GM21367 (cell line): ENCODE data around the gene RALGPS1.

Experiments used
- ATAC-seq: cut with Tn5 transposase; IDR thresholded peaks from one replicate; pipeline ENCODE4 v1.9.1; 2021; ENCODE audit not compliant: unreplicated experiment

Gene RALGPS1

GRCh38 chr9:127050152-127050551 lies 135.6 kb downstream of the RALGPS1 start:
- no peak for ATAC-seq

GRCh38 chr9:127050591-127051001 lies 136.0 kb downstream of the RALGPS1 start:
- no peak for ATAC-seq

GRCh38 chr9:127051881-127052595 lies 137.5 kb downstream of the RALGPS1 start:
- ATAC-seq, result no peak

- no peak for ATAC-seq
Observed at GRCh38 chr9:127053057-127053821, 138.7 kb downstream of the RALGPS1 start.

DNA sequence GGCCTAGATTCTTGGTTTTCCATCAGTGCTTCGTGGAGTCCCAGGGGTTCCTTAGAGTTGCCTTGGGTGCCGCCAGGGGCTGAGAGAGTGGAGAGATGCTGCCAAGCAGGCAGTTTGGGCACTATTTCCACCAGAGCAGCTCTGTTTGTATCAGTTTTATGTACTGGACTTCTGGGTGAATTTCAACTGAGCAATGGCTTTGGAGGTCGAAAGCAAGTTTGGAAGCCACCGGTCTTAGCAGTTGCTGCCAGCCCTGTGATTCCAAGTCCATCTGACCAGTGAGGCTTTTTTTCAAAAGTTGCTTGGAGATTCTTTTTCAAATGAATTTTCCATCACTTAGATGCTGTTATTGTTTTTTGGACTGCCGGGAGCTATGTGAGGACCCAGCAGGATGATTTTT lies 139.4 kb downstream of the RALGPS1 start:
- ATAC-seq, result no peak

- no peak for ATAC-seq
Observed at GRCh38 chr9:127055745-127056402, 141.3 kb downstream of the RALGPS1 start.

DNA sequence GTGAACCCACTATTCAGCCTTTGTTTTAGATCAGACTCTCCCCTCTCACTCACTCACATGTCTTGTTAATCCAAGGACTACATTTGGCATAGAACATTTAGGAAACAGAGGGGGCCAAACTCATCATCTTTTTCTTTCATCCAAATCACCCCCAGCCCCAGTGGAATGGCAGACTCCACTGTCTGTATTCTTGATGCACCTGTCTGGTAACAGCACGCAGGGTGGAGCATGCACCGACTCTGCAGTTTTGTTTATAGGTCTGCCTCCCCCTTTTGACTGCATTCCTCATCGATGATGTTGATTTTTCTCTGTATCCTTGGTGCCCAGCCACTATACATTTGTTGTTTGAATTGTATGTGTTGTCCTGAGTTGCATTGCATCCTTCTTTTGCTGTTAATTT lies 141.9 kb downstream of the RALGPS1 start:
- no peak for ATAC-seq

- no peak for ATAC-seq
Observed at GRCh38 chr9:127058011-127058644, 143.5 kb downstream of the RALGPS1 start.

DNA sequence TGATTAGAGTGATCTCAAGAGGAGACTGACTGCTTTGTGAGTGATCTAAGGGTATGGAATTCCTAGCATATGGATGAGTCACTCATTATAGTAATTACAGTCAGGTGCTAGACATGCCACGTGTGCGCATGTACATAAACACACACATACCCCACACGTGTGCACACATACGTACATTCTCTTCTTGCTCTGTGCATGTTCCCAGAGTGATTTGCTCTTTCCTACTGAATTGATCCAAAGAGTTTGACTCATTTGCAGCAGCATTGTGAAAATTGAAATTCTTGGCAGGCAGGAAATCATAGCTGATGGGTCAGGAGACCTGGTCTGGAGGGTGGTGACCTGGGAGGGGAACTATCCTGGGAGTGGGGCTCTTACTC lies 144.1 kb downstream of the RALGPS1 start:
- no peak for ATAC-seq

- ATAC-seq, result no peak
Observed at GRCh38 chr9:127059030-127059429, 144.4 kb downstream of the RALGPS1 start.

DNA sequence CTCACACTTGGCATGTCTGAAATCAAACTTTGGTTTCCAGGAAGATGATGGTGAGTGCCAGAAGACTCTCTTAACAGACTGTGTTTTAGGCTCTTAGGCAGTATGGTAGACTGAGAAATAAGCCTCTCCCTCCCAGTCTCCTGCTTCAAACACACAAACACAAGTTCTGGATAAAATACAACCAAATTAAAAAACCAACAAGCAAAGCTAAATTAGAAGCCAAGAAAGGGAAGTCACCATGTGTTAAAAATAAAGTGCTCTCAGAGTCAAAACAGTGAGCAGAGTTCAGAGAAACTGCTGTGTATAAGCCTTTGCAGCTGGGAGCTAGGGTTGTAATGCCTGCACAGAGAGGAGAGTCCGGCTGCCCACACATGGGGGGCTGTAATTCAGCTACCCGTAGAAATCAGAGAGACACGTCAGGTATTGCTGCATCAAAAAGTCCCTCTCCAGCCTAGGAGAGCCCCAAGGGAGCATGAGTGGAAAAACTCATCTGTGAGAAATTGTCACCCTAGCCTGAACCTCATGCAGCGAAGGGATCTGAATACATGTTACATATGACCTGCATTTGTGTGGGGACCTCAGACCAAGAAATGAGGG lies 145.3 kb downstream of the RALGPS1 start:
- ATAC-seq, result no peak

GRCh38 chr9:127061411-127061810 lies 146.8 kb downstream of the RALGPS1 start:
- ATAC-seq, result no peak

DNA sequence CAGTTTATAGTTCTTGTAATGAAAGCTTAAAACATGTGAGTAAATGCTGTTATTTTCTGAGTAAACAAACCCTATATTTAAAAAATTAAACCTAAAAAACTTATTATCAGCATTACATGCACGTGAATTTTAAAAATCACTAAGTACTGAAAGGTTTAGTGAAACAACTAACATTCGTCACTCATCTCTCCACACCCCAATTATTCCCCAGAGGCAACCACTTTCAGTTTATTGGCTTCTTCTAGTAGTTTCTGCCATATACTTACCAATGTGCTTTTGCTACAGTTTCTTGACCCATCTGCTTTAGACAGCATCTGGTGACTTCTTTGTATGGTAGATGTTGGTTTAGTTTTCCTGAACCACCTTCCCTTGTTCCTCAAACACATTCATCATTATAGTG lies 149.8 kb downstream of the RALGPS1 start:
- no peak for ATAC-seq

- ATAC-seq, result no peak
Observed at GRCh38 chr9:127065592-127065991, 151.0 kb downstream of the RALGPS1 start.

DNA sequence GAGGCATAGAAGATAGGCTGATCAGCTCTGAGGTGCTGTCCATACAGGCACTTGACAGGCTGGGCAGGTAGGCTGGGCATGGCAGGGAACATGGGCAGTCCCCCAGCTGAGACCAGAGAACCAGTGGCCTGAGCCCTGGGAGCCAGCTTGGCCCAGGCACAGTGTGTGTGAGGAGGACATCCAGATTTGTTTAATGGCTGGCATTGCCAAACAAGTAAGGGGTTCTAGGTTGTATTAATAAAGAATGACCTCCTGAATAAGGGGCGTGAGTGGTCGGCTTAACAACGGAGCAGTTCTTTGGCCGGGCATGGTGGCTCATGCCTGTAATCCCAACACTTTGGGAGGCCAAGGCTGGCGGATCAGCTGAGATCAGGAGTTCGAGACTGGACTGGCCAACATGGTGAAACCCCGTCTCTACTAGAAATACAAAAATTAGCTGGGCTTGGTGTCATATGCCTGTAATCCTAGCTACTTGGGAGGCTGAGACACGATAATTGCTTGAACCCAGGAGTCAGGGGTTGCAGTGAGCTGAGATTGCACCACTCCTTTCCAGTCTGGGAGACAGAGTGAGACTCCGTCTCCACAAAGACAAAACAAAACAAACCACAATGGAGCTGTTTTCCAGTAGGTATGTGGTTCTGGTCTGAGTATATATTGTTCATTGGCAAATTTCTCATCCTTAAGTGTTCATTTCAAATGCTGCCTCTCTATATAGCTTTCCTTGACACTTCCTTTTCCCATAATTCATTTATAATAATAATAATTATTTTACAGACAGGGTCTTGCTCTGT lies 151.7 kb downstream of the RALGPS1 start:
- ATAC-seq, result no peak

DNA sequence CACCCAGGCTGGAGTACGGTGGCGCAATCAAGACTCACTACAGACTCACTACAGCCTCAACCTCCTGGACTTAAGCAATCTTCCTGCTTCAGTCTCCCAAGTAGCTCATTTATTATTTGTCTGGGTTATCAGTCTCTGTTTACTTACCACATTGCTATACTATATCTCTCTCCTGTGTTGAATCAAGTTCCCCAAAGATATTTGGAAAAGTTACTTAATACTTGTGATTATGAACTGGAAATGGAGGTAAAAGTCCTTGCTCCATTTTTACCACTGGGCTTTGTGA lies 152.2 kb downstream of the RALGPS1 start:
- no peak for ATAC-seq

- ATAC-seq, result no peak
Observed at GRCh38 chr9:127067603-127068220, 153.1 kb downstream of the RALGPS1 start.

GRCh38 chr9:127074561-127075548 lies 160.3 kb downstream of the RALGPS1 start:
- no peak for ATAC-seq
